ENCODE data around the gene SMURF1. TPM values are rescaled to one million over a fixed set of nuclear protein-coding genes. Genes with fewer than 3 reads are reported as not detected.

SMURF1 gene
- total RNA-seq, 1 donor from 2014 or later: 51.3 TPM

DNA sequence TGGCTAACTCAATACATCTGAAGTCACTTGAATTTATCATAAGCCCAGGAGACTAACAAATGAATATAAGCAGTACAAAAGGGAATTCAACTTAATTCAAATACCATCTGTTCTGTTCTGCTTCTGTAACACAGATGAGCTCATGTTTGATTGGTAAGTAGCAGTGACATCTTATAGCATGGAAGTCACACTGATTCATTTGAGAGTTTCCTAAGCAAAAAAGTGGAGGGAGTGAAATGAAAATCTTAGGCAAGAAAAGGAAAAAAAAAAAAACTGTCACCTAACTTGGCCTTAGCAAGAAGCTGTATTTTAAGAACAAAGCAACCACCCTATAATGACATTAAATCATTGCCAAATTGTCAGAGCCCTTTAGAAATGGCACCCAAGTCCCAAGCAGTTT is 49.5 kb downstream of the SMURF1 start:
- Histone ChIP-seq H3K4me3 (ENCODE audit: low read depth, low read length) (no peak overlapping the region), H3K36me3 (ENCODE audit: control insufficient read depth, insufficient read depth, low read length) (no peaks in the 10 kb centered on the region), H3K27me3 (ENCODE audit: control insufficient read depth, insufficient read depth, low read length) (no peaks in the 10 kb centered on the region)
- TF ChIP-seq, protein P1, sequence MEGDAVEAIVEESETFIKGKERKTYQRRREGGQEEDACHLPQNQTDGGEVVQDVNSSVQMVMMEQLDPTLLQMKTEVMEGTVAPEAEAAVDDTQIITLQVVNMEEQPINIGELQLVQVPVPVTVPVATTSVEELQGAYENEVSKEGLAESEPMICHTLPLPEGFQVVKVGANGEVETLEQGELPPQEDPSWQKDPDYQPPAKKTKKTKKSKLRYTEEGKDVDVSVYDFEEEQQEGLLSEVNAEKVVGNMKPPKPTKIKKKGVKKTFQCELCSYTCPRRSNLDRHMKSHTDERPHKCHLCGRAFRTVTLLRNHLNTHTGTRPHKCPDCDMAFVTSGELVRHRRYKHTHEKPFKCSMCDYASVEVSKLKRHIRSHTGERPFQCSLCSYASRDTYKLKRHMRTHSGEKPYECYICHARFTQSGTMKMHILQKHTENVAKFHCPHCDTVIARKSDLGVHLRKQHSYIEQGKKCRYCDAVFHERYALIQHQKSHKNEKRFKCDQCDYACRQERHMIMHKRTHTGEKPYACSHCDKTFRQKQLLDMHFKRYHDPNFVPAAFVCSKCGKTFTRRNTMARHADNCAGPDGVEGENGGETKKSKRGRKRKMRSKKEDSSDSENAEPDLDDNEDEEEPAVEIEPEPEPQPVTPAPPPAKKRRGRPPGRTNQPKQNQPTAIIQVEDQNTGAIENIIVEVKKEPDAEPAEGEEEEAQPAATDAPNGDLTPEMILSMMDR (IDR thresholded peaks at IDR 0.05; ENCODE audit: insufficient read depth, low read length, poor library complexity, severe bottlenecking): no peak
- DNase-seq (ENCODE audit: low read depth): no peak

GRCh38 chr7:99092064-99092720 is 51.7 kb downstream of the SMURF1 start:
- Histone ChIP-seq H3K27me3 (ENCODE audit: control insufficient read depth, insufficient read depth, low read length) (no peaks in the 10 kb centered on the region), H3K36me3 (ENCODE audit: control insufficient read depth, insufficient read depth, low read length) (no peaks in the 10 kb centered on the region), H3K4me3 (ENCODE audit: low read depth, low read length) (no peak overlapping the region)
- TF ChIP-seq, protein P1 (IDR thresholded peaks at IDR 0.05; ENCODE audit: insufficient read depth, low read length, poor library complexity, severe bottlenecking): no peak
- DNase-seq (ENCODE audit: low read depth): no peak

DNA sequence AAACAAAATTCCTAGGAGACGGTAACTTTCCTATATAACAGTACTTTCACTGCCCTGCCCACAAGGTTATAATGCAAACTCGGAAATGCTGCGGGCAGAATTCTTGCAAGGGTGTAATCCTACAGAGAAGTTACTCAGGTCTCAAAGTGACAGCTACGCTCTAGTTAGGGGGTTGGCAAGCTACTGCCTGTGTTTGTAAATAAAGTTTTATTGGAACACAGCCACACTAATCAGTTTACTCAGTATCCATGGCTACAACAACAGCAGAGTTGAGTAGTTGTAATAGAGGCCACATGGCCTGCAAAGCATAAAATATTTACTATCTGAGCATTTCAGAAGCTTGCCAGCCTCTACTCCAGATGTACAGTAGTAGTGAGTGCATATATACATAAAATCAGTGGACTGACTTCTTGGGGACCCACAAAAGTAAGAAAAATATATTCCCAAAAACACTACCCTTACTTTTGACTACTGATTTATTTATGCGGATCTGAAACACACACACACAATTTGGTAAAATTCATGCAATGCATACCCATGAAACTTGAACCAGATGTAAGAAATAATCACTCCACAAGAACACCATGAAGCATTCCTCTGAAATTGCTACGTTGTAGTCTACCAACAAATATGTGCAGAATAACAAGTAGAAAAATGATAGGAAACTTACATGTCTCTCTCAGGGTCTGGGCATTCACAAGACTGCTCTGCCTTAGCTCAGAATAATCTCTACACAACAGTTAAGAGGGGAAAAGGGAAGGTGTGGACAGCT is 53.0 kb downstream of the SMURF1 start:
- Histone ChIP-seq H3K36me3 (ENCODE audit: control insufficient read depth, insufficient read depth, low read length) (no peaks in the 10 kb centered on the region), H3K27me3 (ENCODE audit: control insufficient read depth, insufficient read depth, low read length) (no peaks in the 10 kb centered on the region), H3K4me3 (ENCODE audit: low read depth, low read length) (no peak overlapping the region)
- DNase-seq (ENCODE audit: low read depth): no peak
- TF ChIP-seq, protein P1 (IDR thresholded peaks at IDR 0.05; ENCODE audit: insufficient read depth, low read length, poor library complexity, severe bottlenecking): no peak

- TF ChIP-seq, protein P1 (IDR thresholded peaks at IDR 0.05; ENCODE audit: insufficient read depth, low read length, poor library complexity, severe bottlenecking): no peak
- H3K4me3 ChIP-seq (ENCODE audit: low read depth, low read length): no peak overlapping the region
- H3K27me3 ChIP-seq (ENCODE audit: control insufficient read depth, insufficient read depth, low read length): no peaks in the 10 kb centered on the region
- H3K36me3 ChIP-seq (ENCODE audit: control insufficient read depth, insufficient read depth, low read length): no peaks in the 10 kb centered on the region
- no peak for DNase-seq (ENCODE audit: low read depth)
Measured at GRCh38 chr7:99089914-99090629, 53.8 kb downstream of the SMURF1 start.

DNA sequence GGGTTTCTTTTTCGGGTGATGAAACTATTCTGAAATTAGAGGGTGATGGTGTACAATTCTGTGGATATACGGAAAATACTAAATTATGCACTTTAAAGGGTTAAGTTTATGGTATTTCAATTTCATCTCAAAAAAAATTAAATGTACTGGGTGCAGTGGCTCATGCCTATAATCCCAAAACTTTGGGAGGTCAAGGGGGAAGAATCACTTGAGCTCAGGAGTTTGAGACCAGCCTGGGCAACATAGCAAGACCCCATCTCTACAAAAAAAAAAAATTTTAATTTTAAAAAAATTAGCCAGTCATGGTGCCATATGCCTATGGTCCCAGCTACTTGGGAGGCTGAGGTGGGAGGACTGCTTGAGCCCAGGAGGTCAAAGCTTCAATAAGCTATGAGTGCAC is 57.0 kb downstream of the SMURF1 start:
- DNase-seq (ENCODE audit: low read depth): no peak
- Histone ChIP-seq H3K27me3 (ENCODE audit: control insufficient read depth, insufficient read depth, low read length) (no peaks in the 10 kb centered on the region), H3K4me3 (ENCODE audit: low read depth, low read length) (no peak overlapping the region), H3K36me3 (ENCODE audit: control insufficient read depth, insufficient read depth, low read length) (no peaks in the 10 kb centered on the region)
- TF ChIP-seq, protein P1 (IDR thresholded peaks at IDR 0.05; ENCODE audit: insufficient read depth, low read length, poor library complexity, severe bottlenecking): no peak

Data from kidney epithelial cell (primary cell).